G401 (cell line): Measurements from ENCODE around the gene FASTK. TPM values are rescaled to one million over a fixed set of nuclear protein-coding genes. Genes with fewer than 3 reads are reported as not detected.
"Not testable (repeated sequence)": the region's sequence is repeated elsewhere in the genome, so short reads cannot be mapped to it uniquely, and the experiment has no call there.

Source experiments
- DNase-seq: peaks from one replicate; pipeline ENCODE4 v3.0.0-alpha.2; 2015; ENCODE audit warnings: low spot score
- in situ Hi-C: cut with HindIII; loops from 2 replicates; pipeline ENCODE4 v1.10.0; 2016; ENCODE audit warnings: low sequenced_read_pairs, mixed read lengths
- total RNA-seq: library from RNA; depleted of rRNA; stranded (reverse); fragments of >200 nt; shearing (Covaris generic); gene quantifications from 2 replicates; pipeline ENCODE4 v1.2.3, GENCODE V29; 2014

FASTK gene
- total RNA-seq, 1 experiment from 2014 or later = 57.2 TPM

DNA sequence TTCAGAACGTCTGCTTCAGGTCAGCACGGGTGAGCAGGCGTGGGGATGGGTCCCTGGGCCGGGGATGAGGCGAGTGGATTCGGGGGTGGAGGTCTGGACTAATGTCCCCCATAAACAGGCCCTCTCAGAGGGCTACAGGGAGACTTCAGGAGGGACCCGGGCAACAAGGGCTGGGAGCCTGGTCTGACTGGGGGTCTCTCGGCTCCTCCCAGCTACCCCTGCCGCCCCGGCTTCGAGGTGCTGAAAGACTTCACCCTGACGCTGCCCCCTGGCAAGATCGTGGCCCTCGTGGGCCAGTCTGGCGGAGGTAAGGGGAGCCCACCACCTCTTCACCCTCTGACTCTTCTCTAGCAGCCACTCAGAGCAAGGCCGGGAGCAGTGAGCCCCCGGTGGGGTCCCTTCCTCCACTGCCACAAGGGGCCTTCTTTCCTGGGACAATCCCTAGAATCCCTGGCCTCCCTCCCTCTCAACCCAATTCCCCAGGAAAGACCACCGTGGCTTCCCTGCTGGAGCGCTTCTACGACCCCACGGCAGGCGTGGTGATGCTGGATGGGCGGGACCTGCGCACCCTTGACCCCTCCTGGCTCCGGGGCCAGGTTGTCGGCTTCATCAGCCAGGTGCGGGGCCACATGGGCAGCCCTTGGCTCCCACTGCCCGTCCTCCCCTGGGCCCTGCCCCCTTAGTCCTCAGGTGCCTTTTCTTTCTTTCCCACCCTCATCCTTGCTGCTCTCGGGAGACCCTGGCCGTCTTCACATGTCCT lies 39.8 kb downstream of the FASTK start:
- no peak for DNase-seq
- in situ Hi-C loops = no loop called here

GRCh38 chr7:151039850-151040548 lies 40.6 kb downstream of the FASTK start:
- DNase-seq = no peak
- in situ Hi-C loops = no loop called here

DNA sequence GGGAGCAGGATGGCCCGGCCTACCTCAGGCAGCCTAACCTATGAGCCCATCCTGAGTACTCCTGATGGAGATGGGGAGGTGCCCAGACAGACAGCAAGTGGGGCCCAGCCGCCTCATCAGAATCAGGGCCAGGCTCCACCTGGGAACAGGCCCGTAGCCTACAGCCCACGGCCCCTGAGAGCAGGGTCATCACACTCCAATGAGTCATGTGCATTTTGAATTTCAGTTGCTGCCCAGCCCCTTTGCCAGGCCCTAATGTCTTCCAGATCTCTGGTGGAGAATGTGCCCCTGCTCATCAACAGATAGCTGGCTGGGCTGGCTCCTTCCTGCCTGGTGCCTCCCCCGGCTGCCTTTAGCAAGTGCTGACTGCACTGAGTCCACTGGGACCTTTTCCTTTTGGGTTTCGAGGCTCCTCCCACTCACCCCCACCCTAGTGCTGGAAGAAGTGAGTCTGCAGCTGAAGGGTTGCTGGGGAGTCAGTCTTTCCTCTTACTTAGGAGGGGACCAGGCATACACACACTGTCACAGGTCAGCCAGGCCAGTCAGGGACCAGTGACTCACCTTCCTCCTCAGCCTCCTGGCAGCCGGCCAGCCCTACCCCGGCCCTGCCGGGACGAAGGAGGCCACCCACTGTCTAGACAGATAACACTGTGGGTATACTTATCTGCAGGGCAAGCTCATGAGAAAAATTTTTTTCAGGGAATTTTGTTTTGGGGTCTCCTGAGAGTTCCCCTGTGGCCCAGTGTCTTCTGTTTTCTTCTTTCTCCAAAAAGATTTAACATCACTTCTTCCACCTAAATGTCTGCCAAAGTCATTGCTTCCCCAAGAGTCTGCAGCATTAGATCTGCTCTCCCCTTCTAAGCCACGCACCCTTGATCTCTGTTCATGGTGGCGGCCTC lies 41.4 kb downstream of the FASTK start:
- in situ Hi-C loops = no loop called here
- no peak for DNase-seq

DNA sequence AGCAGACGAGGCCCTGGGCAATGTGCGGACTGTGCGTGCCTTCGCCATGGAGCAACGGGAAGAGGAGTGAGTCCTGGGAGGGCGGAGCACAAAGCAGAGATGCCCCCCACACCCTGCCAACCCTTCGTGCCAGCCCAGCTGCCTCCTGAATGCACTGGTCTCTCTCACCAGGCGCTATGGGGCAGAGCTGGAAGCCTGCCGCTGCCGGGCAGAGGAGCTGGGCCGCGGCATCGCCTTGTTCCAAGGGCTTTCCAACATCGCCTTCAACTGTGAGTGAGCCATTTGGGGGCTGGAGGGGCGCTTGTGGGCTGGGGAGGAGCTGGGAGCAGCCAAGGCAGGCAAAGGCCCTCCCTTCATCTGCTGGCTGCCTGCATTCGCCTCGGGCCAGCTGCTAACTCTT lies 44.7 kb downstream of the FASTK start:
- no peak for DNase-seq
- in situ Hi-C loops = no loop called here

DNA sequence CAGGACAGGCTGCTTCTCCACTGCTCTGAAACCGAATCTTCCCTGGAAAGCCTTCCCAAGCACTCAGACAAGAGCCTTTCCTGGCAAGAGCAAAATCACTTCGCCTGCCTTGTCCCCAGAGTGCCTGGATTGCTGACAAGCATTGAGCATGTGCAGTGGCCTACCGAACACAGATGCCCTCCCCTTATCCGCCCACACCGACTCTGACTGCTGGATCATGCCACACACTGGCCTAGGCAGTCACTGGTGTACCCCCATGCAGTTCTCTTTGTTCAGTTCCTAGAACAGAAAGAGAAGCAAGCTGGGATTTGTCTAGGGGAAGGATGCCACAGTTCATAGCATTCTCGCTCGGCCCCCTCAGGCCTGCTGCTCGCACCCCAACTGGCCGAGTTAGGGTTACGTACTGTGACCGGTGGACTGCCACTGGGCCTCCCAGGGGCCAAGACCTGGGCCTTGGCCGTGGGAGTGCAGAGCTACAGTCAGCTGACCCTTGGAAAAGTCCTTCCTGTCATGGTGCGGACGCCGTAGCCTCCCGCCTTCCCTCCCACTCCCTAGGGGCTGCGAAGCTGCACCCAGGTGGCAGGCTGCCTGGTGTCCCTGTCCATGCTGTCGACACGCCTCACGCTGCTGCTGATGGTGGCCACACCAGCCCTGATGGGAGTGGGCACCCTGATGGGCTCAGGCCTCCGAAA lies 45.4 kb downstream of the FASTK start:
- no peak for DNase-seq
- in situ Hi-C loops = no loop called here

DNA sequence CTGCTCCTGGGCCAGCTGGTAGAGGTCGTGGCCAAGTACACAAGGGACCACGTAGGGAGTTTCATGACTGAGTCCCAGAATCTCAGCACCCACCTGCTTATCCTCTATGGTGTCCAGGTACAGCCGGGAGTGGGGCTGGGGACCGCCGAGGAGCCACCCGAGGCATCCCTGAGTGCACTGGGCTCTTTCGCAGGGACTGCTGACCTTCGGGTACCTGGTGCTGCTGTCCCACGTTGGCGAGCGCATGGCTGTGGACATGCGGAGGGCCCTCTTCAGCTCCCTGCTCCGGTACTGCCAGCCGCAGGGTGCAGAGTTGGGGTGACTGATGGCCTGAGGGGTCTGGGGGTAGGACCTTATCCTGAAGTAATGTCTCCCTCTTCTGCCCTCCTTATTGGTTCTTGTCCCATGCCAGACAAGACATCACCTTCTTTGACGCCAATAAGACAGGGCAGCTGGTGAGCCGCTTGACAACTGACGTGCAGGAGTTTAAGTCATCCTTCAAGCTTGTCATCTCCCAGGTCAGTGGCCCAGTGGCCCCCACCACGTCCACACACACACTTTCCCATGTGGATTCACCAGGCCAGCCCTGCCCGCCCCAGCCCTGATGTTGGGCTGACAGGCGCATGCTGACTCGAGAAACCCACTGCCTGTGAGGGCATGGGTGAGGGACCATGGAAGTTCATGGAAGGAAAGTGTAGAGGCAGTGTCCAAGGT lies 46.1 kb downstream of the FASTK start:
- DNase-seq = no peak
- in situ Hi-C loops = loop anchor here (5.0 kb wide), 1 partner anchor 133 kb away; the partner anchor contains the start of gene GBX1

DNA sequence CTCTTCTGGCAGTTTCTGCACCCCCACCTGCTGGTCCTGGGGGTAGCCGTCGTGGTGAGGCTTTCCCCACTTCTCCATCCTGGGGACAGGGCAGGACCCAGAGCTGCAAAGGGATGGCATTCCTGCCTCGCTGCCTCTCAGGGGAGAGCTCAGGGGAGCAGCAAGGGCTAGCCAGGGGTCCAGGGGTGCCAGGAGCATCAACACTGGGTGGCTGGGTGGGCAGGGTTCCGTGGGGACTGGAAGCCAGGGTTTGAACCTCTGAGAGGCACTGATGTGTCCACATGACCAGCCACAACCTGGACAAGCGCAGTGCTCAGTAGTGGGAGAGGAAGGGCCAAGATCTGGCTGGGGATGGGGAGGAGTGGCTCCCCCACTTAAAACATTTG lies 46.8 kb downstream of the FASTK start:
- DNase-seq = no peak
- in situ Hi-C loops = loop anchor here (5.0 kb wide), 1 partner anchor 133 kb away; the partner anchor contains the start of gene GBX1

- no peak for DNase-seq
- in situ Hi-C loops = loop anchor here (5.0 kb wide), 1 partner anchor 134 kb away; the partner anchor contains the start of gene GBX1
Measured at GRCh38 chr7:151032936-151033863, 47.4 kb downstream of the FASTK start.

DNA sequence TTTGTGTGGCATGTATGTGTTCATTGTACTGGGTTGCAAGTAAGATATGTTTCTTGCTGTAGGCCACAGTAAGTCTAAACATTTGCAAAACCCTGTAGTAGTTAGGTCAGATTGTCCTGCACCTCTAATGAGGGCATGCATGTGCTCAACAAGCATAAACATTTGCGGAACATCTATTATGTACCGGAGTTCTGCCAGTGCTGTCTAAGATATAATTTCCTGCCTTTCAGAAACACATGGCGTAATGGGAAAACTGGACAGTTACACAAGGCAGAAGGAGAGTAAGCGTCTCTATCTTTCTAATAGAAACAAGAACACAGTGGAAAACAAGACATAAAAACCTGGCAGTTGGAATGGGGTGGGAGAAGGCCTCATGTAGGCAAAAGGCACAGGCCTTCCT lies 49.6 kb downstream of the FASTK start:
- DNase-seq = no peak
- in situ Hi-C loops = loop anchor here (5.0 kb wide), 1 partner anchor 136 kb away; the partner anchor contains the start of gene GBX1

DNA sequence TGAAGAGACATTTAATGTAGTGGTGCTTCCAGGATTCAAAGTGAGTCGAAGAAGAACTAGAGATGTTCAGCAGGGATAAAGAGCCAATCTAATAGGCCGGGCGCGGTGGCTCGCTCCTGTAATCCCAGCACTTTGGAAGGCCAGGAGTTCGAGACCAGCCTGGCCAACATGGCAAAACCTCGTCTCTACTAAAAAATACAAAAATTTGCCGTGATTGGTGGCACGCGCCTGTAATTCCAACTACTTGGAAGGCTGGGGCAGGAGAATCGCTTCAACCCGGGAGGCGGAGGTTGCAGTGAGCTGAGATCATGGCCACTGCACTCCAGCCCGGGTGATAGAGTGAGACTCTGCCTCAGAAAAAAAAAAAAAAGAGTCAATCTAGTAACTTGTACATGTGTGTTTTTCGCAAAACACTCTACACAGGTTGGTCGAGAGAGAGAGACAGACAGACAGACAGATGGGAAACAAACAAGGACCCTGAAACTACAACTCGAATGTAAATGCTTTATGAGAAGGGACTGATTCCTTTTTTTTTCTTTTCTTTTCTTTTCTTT lies 51.6 kb downstream of the FASTK start:
- in situ Hi-C loops = no loop called here
- DNase-seq = no peak

GRCh38 chr7:151028131-151028947 lies 52.3 kb downstream of the FASTK start, which contains the start of gene ABCB8:
Gene ABCB8 (plus strand): TSS chr7:151028450. CDS start chr7:151028516, 66 bp downstream.
- DNase-seq = peak; percentile 99
- in situ Hi-C loops = no loop called here

GRCh38 chr7:151027728-151028130 lies 52.9 kb downstream of the FASTK start:
- in situ Hi-C loops, DNase-seq: not testable (repeated sequence)

- DNase-seq, in situ Hi-C loops: not testable (repeated sequence)
Measured at GRCh38 chr7:151026771-151027727, 53.6 kb downstream of the FASTK start.
